Spleen (tissue), 7 donors: ENCODE measurements around the gene PEA15.

Experiments used
- POLR2A ChIP-seq, 3 donors: fragments of 450-650 bp; IDR thresholded peaks; one replicate each; pipeline ENCODE4 v1.5.1; 2017; ENCODE audit warnings: antibody characterized with exemption in 3 of 3, mild to moderate bottlenecking in 1 of 3
- POLR2AphosphoS5 ChIP-seq, 3 donors: sonication (generic); formaldehyde crosslinking; IDR thresholded peaks; one replicate each; pipeline ENCODE4 v1.5.1; 2017; ENCODE audit warnings: antibody characterized with exemption in 3 of 3
- TF ChIP-seq, protein P1 (sequence below), 11 experiments: fragments of 200-600 bp in 7 of 11; fragments of 450-650 bp in 4 of 11; sonication (generic) in 4 of 11; IDR thresholded peaks in 8 of 11; conservative IDR thresholded peaks in 3 of 11; 1 replicate in 7 of 11; 2 replicates in 4 of 11; pipeline versions ENCODE4 v1.4.0 to v1.8.0; 2016 to 2021; ENCODE audit warnings: antibody characterized with exemption in 11 of 11, inconsistent platforms in 4 of 11, mild to moderate bottlenecking in 1 of 11
- donor health status: DM: no; HTN: no; CAD: no; lungs with moderate emphysema.
- donor health status: DM: no; HTN: no; CAD: no.
- donor health status: DM: no; HTN: no; CAD: no.

DNA sequence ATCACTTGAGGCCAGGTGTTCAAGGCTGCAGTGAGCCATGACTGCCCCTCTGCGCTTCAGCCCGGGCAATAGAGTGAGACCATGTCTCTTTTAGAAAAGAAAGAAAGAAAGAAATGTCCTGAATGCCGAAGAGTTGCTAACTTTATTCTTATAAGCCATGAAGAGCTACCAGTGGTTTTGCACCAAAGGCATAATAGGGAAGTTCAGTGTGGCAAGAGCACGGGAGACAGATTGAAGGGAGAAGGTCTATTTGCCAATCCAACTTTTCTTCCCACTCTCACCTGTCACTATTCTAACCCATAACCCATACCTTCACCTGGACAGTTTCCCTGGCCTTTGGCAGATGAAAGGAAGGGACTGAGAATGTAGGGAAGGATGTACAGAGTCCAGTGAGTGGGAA lies 4.4 kb upstream of the PEA15 start:
- TF ChIP-seq, protein P1, sequence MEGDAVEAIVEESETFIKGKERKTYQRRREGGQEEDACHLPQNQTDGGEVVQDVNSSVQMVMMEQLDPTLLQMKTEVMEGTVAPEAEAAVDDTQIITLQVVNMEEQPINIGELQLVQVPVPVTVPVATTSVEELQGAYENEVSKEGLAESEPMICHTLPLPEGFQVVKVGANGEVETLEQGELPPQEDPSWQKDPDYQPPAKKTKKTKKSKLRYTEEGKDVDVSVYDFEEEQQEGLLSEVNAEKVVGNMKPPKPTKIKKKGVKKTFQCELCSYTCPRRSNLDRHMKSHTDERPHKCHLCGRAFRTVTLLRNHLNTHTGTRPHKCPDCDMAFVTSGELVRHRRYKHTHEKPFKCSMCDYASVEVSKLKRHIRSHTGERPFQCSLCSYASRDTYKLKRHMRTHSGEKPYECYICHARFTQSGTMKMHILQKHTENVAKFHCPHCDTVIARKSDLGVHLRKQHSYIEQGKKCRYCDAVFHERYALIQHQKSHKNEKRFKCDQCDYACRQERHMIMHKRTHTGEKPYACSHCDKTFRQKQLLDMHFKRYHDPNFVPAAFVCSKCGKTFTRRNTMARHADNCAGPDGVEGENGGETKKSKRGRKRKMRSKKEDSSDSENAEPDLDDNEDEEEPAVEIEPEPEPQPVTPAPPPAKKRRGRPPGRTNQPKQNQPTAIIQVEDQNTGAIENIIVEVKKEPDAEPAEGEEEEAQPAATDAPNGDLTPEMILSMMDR (IDR thresholded peaks at IDR 0.05 in 8 of 11, conservative IDR thresholded peaks at IDR 0.05 in 3 of 11), result no peak
- TF ChIP-seq POLR2A (IDR thresholded peaks at IDR 0.05), result no peak
- no peak for TF ChIP-seq POLR2AphosphoS5 (IDR thresholded peaks at IDR 0.05)
